Left ventricle myocardium inferior (tissue), 1 donor: Measurements from ENCODE around the gene B4GALT2. TPM values are rescaled to one million over a fixed set of nuclear protein-coding genes. Genes with fewer than 3 reads are reported as not detected.

Experiments used
- DNase-seq: peaks from one replicate; pipeline ENCODE4 v3.0.0-alpha.2; 2020
- H3K27ac ChIP-seq: fragments of 200-600 bp; replicated peaks from 2 replicates; pipeline ENCODE4 v1.8.0; 2021
- H3K27me3 ChIP-seq: fragments of 200-600 bp; 2 replicates; pipeline ENCODE4 v1.8.0; 2021; ENCODE audit warnings: low read depth
- H3K36me3 ChIP-seq: fragments of 200-600 bp; 2 replicates; pipeline ENCODE4 v1.8.0; 2021
- H3K4me1 ChIP-seq: fragments of 200-600 bp; 2 replicates; pipeline ENCODE4 v1.8.0; 2021
- H3K4me3 ChIP-seq: fragments of 200-600 bp; 2 replicates; pipeline ENCODE4 v1.8.0; 2021; ENCODE audit warnings: mild to moderate bottlenecking, moderate library complexity
- H3K9me3 ChIP-seq: fragments of 200-600 bp; replicated peaks from 2 replicates; pipeline ENCODE4 v1.8.0; 2021
- CTCF ChIP-seq: fragments of 200-600 bp; IDR thresholded peaks from 2 replicates; pipeline ENCODE4 v1.8.0; 2021; ENCODE audit warnings: antibody characterized with exemption, mild to moderate bottlenecking, borderline replicate concordance
- intact Hi-C: fragments of 100-400 bp; cut with micrococcal nuclease; formaldehyde crosslinking; loops from one replicate; pipeline ENCODE4 v1.11.0; 2022
- total RNA-seq: library from RNA; stranded (reverse); fragmentation: NEBNext Ultra II Directional; extraction: Animal tissue kit (Norgen Biotek cat#: 25700); gene quantifications from one replicate; pipeline ENCODE4 v1.2.1, GENCODE V29; 2021
- donor health status: DM: no; HTN: yes; CAD: no; lungs with severe emphysema.

The B4GALT2 gene
- total RNA-seq, 1 donor from 2014 or later: 40.3 TPM

GRCh38 chr1:43978264-43978550, 803 bp upstream of the B4GALT2 start:
- Histone ChIP-seq H3K27me3 (no peaks in the 10 kb centered on the region), H3K27ac (peak overlapping the region; percentile 73), H3K9me3 (no peaks in the 10 kb centered on the region), H3K4me3 (peak overlapping the region; percentile 87), H3K36me3 (peaks cover 29% of the 10 kb centered on the region), H3K4me1 (peaks cover 63% of the 10 kb centered on the region)
- no peak for TF ChIP-seq CTCF
- DNase-seq: no peak
- intact Hi-C loops: no loop called here

- Histone ChIP-seq H3K4me1 (peaks cover 56% of the 10 kb centered on the region), H3K36me3 (peaks cover 27% of the 10 kb centered on the region), H3K4me3 (peak overlapping the region; percentile 87), H3K9me3 (no peaks in the 10 kb centered on the region), H3K27ac (peak overlapping the region; percentile 73), H3K27me3 (no peaks in the 10 kb centered on the region)
- TF ChIP-seq CTCF: no peak
- no peak for DNase-seq
- intact Hi-C loops: no loop called here
Measured at GRCh38 chr1:43979261-43979527, 184 bp downstream of the B4GALT2 start.

GRCh38 chr1:43979528-43980254, 681 bp downstream of the B4GALT2 start:
- Histone ChIP-seq H3K9me3 (no peaks in the 10 kb centered on the region), H3K27me3 (no peaks in the 10 kb centered on the region), H3K4me3 (peak overlapping the region; percentile 87), H3K27ac (peak overlapping the region; percentile 73), H3K4me1 (peaks cover 52% of the 10 kb centered on the region), H3K36me3 (peaks cover 27% of the 10 kb centered on the region)
- intact Hi-C loops: no loop called here
- no peak for TF ChIP-seq CTCF
- peak; percentile 53 for DNase-seq

DNA sequence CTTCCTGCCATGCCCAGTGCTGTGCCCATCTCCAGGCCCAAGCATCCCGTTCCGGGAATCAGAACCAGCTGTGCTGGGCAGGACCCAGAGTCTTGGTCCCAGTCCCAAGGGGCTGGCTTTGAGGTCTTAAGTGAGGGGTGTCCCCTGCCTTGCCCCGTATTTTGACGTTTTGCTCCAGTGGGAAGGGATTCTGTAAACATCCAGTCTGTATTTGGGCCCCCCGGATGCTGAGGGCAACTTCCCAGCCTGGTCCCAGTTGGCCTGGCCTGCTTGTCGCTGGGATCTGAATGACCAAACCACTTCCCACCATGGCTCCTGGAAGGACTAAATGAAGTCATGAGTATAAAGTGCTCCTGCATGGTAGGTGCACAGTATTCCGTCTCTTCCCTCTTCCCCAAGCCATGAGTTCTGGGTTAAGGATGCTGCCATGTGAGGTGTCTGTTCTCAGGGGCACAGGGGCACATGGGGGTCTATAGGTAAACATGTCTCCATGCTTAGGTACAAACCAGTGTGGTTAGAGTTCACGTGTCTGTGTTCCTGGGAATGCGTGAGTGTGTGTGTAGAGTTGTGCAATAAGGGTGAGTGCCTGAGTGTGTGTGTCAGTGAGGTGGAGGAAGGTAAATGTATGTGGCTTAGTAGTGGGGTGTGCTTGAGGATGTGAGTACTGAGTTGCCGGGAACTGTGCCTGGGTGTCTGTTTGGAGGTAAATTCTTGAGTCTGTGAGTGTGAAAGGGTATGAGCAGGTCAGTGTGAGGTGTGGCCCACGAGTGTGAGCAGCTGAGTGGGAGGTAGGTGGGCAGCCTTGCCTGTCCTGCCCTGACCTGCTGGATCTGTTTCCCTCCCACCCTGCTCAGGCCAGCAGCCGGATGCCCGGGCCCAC, 1.5 kb downstream of the B4GALT2 start:
- intact Hi-C loops: no loop called here
- peak overlapping the region; percentile 73 for H3K27ac ChIP-seq
- no peaks in the 10 kb centered on the region for H3K9me3 ChIP-seq
- H3K4me3 ChIP-seq: peak overlapping the region; percentile 87
- peaks cover 27% of the 10 kb centered on the region for H3K36me3 ChIP-seq
- no peak for DNase-seq
- no peak for TF ChIP-seq CTCF
- no peaks in the 10 kb centered on the region for H3K27me3 ChIP-seq
- peaks cover 46% of the 10 kb centered on the region for H3K4me1 ChIP-seq

DNA sequence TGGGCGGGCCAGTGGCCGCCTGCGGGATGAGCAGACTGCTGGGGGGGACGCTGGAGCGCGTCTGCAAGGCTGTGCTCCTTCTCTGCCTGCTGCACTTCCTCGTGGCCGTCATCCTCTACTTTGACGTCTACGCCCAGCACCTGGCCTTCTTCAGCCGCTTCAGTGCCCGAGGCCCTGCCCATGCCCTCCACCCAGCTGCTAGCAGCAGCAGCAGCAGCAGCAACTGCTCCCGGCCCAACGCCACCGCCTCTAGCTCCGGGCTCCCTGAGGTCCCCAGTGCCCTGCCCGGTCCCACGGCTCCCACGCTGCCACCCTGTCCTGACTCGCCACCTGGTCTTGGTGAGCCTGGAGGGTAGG, 2.1 kb downstream of the B4GALT2 start:
- Histone ChIP-seq H3K4me3 (no peak overlapping the region), H3K27ac (no peak overlapping the region), H3K4me1 (peaks cover 40% of the 10 kb centered on the region), H3K9me3 (no peaks in the 10 kb centered on the region), H3K27me3 (no peaks in the 10 kb centered on the region), H3K36me3 (peaks cover 26% of the 10 kb centered on the region)
- intact Hi-C loops: no loop called here
- no peak for DNase-seq
- TF ChIP-seq CTCF: no peak
